ENCODE measurements around the gene GPR161.

GRCh38 chr1:168057921-168058320 lies 78.8 kb downstream of the GPR161 start:
- no peak for TF ChIP-seq POLR2AphosphoS5 (IDR thresholded peaks at IDR 0.05)
- TF ChIP-seq CTCF (IDR thresholded peaks at IDR 0.05): no peak
- TF ChIP-seq POLR2A (IDR thresholded peaks at IDR 0.05): no peak
